ENCODE results near the gene HSPB6. TPM values are rescaled to one million over a fixed set of nuclear protein-coding genes. Genes with fewer than 3 reads are reported as not detected.

Gene HSPB6
- polyA plus RNA-seq, 1 donor (not counting 4 experiments of a cell fraction or from before 2014, with no cell fraction given): not detected

- no peaks in the 10 kb centered on the region for H3K36me3 ChIP-seq (ENCODE audit: control insufficient read depth in 2 of 2, extremely low read depth in 1 of 2, insufficient read depth in 2 of 2, low read length in 2 of 2)
- no peak for DNase-seq (ENCODE audit: low read depth, low spot score)
- no peak overlapping the region for H2AFZ ChIP-seq (ENCODE audit: control insufficient read depth, low read length)
- no peak overlapping the region for H3K4me3 ChIP-seq (ENCODE audit: control insufficient read depth in 2 of 3, extremely low read depth in 1 of 3, insufficient read depth in 2 of 3, low read depth in 1 of 3, low read length in 3 of 3)
- H3K9me3 ChIP-seq (ENCODE audit: control insufficient read depth, low read depth, low read length): no peaks in the 10 kb centered on the region
- FAIRE-seq: no peak
- no peak overlapping the region for H3K27ac ChIP-seq (ENCODE audit: control insufficient read depth, insufficient read depth, low read length)
- H3K9me1 ChIP-seq (ENCODE audit: control insufficient read depth, extremely low read depth, insufficient read depth, low read length): no peaks in the 10 kb centered on the region
- no peaks in the 10 kb centered on the region for H3K27me3 ChIP-seq (ENCODE audit: control insufficient read depth, extremely low read depth, insufficient read depth, low read length)
- no peak overlapping the region for H3K9ac ChIP-seq (ENCODE audit: control insufficient read depth, extremely low read depth, insufficient read depth, low read length)
- no peaks in the 10 kb centered on the region for H4K20me1 ChIP-seq (ENCODE audit: control insufficient read depth, extremely low read depth, insufficient read depth, low read length)
- no peaks in the 10 kb centered on the region for H3K79me2 ChIP-seq (ENCODE audit: control insufficient read depth, insufficient read depth, low read length)
- TF ChIP-seq EZH2 (IDR thresholded peaks at IDR 0.05; ENCODE audit: low read length) (no peak), CTCF (optimal IDR thresholded peaks at IDR 0.05 in 1 of 3, IDR thresholded peaks at IDR 0.05 in 1 of 3, conservative IDR thresholded peaks at IDR 0.05 in 1 of 3; ENCODE audit: extremely low read depth in 1 of 3, insufficient read depth in 2 of 3, low read length in 3 of 3) (no peak)
- peaks cover 20% of the 10 kb centered on the region for H3K4me1 ChIP-seq (ENCODE audit: control insufficient read depth, extremely low read depth, insufficient read depth, low read length)
- no peak overlapping the region for H3K4me2 ChIP-seq (ENCODE audit: control insufficient read depth, extremely low read depth, insufficient read depth, low read depth, low read length)
- dilution Hi-C loops (cut with MboI; ENCODE audit: extremely low pct_ligation_motif_present, low sequenced_read_pairs): no loop called here
Measured at GRCh38 chr19:35712567-35713505, 44.0 kb downstream of the HSPB6 start.

GRCh38 chr19:35710784-35711723, 45.8 kb downstream of the HSPB6 start:
- dilution Hi-C loops (cut with MboI; ENCODE audit: extremely low pct_ligation_motif_present, low sequenced_read_pairs): no loop called here
- DNase-seq (ENCODE audit: low read depth, low spot score) (no peak), FAIRE-seq (no peak)
- H3K79me2 ChIP-seq (ENCODE audit: control insufficient read depth, insufficient read depth, low read length): no peaks in the 10 kb centered on the region
- H3K27me3 ChIP-seq (ENCODE audit: control insufficient read depth, extremely low read depth, insufficient read depth, low read length): no peaks in the 10 kb centered on the region
- H3K4me2 ChIP-seq (ENCODE audit: control insufficient read depth, extremely low read depth, insufficient read depth, low read depth, low read length): no peak overlapping the region
- H4K20me1 ChIP-seq (ENCODE audit: control insufficient read depth, extremely low read depth, insufficient read depth, low read length): no peaks in the 10 kb centered on the region
- no peaks in the 10 kb centered on the region for H3K9me1 ChIP-seq (ENCODE audit: control insufficient read depth, extremely low read depth, insufficient read depth, low read length)
- H3K4me1 ChIP-seq (ENCODE audit: control insufficient read depth, extremely low read depth, insufficient read depth, low read length): peaks cover 12% of the 10 kb centered on the region
- TF ChIP-seq EZH2 (IDR thresholded peaks at IDR 0.05; ENCODE audit: low read length) (no peak), CTCF (optimal IDR thresholded peaks at IDR 0.05 in 1 of 3, IDR thresholded peaks at IDR 0.05 in 1 of 3, conservative IDR thresholded peaks at IDR 0.05 in 1 of 3; ENCODE audit: extremely low read depth in 1 of 3, insufficient read depth in 2 of 3, low read length in 3 of 3) (no peak)
- H3K27ac ChIP-seq (ENCODE audit: control insufficient read depth, insufficient read depth, low read length): no peak overlapping the region
- H3K9me3 ChIP-seq (ENCODE audit: control insufficient read depth, low read depth, low read length): no peaks in the 10 kb centered on the region
- no peak overlapping the region for H2AFZ ChIP-seq (ENCODE audit: control insufficient read depth, low read length)
- H3K36me3 ChIP-seq (ENCODE audit: control insufficient read depth in 2 of 2, extremely low read depth in 1 of 2, insufficient read depth in 2 of 2, low read length in 2 of 2): no peaks in the 10 kb centered on the region
- H3K4me3 ChIP-seq (ENCODE audit: control insufficient read depth in 2 of 3, extremely low read depth in 1 of 3, insufficient read depth in 2 of 3, low read depth in 1 of 3, low read length in 3 of 3): no peak overlapping the region
- H3K9ac ChIP-seq (ENCODE audit: control insufficient read depth, extremely low read depth, insufficient read depth, low read length): no peak overlapping the region
